PC-9 (cell line): Measurements from ENCODE around the gene ARID2.

Source experiments
- EZH2 ChIP-seq: fragments of 200-600 bp; sonication (generic); IDR thresholded peaks from 2 replicates; pipeline ENCODE4 v1.8.0; 2017; ENCODE audit warnings: antibody characterized with exemption, low read depth
- TF ChIP-seq, protein P1 (sequence below): fragments of 200-600 bp; sonication (generic); conservative IDR thresholded peaks from 2 replicates; pipeline ENCODE4 v1.6.1; 2017; ENCODE audit warnings: mixed run types, antibody characterized with exemption, mild to moderate bottlenecking, moderate library complexity

DNA sequence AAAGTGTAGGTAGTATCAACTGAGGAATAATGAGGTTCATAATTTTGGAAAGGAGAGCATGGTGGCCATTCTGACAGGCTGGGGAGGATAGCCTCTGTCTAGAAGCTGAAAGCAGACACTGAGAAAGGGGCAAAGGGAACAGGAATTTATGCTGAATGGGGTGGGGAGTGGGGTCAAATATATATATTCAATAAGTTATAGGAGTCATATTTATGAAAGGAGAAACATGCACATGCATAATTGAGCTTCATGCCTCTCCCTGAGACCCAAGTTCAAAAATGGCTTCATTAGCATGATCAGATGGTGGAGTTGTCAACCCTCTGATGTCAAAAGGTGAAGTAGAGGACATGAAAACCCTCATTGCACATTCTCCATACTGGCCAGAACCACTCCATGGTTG lies 33.9 kb upstream of the ARID2 start:
- TF ChIP-seq, protein P1, sequence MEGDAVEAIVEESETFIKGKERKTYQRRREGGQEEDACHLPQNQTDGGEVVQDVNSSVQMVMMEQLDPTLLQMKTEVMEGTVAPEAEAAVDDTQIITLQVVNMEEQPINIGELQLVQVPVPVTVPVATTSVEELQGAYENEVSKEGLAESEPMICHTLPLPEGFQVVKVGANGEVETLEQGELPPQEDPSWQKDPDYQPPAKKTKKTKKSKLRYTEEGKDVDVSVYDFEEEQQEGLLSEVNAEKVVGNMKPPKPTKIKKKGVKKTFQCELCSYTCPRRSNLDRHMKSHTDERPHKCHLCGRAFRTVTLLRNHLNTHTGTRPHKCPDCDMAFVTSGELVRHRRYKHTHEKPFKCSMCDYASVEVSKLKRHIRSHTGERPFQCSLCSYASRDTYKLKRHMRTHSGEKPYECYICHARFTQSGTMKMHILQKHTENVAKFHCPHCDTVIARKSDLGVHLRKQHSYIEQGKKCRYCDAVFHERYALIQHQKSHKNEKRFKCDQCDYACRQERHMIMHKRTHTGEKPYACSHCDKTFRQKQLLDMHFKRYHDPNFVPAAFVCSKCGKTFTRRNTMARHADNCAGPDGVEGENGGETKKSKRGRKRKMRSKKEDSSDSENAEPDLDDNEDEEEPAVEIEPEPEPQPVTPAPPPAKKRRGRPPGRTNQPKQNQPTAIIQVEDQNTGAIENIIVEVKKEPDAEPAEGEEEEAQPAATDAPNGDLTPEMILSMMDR, result no peak
- no peak for TF ChIP-seq EZH2
